ENCODE data around the gene UBE2E1.

The UBE2E1 gene

DNA sequence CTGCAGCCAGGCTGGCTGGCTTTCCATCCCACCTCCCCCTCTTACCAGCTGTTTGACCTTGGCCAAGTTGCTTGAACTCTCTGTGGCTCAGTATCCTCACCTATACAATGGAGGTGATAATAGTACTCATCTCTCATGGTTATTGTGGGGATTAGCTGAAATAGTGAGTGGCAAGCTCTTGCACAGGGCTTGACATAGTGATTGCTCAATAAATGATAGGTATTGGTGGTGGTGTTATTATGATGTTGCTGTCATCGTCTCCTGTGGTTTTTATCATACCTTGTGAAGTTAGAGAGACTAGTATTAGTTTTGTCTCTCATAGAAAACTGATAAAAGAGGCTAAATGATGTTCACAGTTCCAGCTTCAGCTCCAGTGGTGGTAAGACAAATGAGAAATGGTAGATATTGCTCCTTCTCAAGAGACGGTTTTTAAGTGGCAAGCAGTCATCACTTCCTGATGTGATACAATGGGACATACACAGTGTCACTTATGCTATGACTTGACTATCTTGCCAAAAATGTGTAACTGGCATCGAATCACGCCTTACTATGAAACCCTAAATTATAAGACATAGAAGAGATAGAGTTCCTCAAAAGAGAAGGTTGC lies 12.1 kb upstream of the UBE2E1 start:
- H3K9me3 ChIP-seq (ENCODE audit: control insufficient read depth in 2 of 2, low read length in 2 of 2): no peaks in the 10 kb centered on the region
- H3K27me3 ChIP-seq (ENCODE audit: control insufficient read depth in 2 of 2, insufficient read depth in 2 of 2, low read length in 2 of 2): no peaks in the 10 kb centered on the region
- H3K4me1 ChIP-seq (ENCODE audit: control insufficient read depth in 2 of 2, insufficient read depth in 2 of 2, low read length in 2 of 2): no peaks in the 10 kb centered on the region
- no peak overlapping the region for H3K4me3 ChIP-seq (ENCODE audit: low read length in 2 of 2)
- H3K36me3 ChIP-seq (ENCODE audit: control insufficient read depth in 2 of 2, insufficient read depth in 2 of 2, low read length in 2 of 2): no peaks in the 10 kb centered on the region
- no peak overlapping the region for H3K27ac ChIP-seq (ENCODE audit: low read depth in 2 of 2, low read length in 2 of 2)
- no peak overlapping the region for H3K9ac ChIP-seq (ENCODE audit: low read depth in 1 of 2, low read length in 2 of 2)

DNA sequence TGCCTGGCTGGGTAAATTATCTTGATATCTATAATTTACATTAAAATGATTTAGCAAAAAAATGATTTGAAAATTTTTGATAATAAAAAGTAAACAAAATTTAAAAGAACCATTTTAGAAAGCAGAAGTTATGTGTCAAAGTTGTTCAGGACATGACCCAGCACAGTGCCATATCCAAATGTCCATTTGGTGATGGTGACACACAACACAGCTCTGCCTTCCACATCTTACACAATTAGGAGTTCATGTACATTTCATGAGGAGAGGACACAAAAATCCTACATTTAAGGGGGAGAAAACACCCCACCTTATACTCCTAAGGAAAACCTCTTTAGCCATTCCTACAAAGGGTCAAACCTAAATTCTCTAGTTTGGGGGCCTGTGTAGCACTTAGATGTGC lies 10.7 kb upstream of the UBE2E1 start:
- Histone ChIP-seq H3K36me3 (ENCODE audit: control insufficient read depth in 2 of 2, insufficient read depth in 2 of 2, low read length in 2 of 2) (no peaks in the 10 kb centered on the region), H3K9ac (ENCODE audit: low read depth in 1 of 2, low read length in 2 of 2) (no peak overlapping the region), H3K27ac (ENCODE audit: low read depth in 2 of 2, low read length in 2 of 2) (no peak overlapping the region), H3K27me3 (ENCODE audit: control insufficient read depth in 2 of 2, insufficient read depth in 2 of 2, low read length in 2 of 2) (no peaks in the 10 kb centered on the region), H3K4me1 (ENCODE audit: control insufficient read depth in 2 of 2, insufficient read depth in 2 of 2, low read length in 2 of 2) (no peaks in the 10 kb centered on the region), H3K4me3 (ENCODE audit: low read length in 2 of 2) (no peak overlapping the region), H3K9me3 (ENCODE audit: control insufficient read depth in 2 of 2, low read length in 2 of 2) (no peaks in the 10 kb centered on the region)

DNA sequence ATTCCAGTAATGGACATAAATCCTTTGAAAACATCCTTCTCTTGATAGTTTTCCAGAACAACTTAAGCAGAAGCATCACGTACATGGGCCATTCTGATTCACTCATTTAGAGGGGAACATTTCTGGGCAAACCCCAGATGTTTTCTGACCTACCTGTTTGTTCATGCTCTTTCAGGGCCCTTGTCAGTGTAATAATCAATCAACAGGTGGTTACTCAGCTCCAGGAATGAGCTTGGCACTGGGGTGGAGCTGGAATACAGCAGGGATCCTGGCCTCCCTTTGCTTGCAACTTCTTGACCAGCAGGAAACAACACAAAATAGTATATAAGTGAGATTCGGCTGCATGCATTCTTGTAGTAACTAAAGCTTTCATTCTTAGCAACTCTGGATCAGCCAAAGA lies 9.2 kb upstream of the UBE2E1 start:
- H3K27me3 ChIP-seq (ENCODE audit: control insufficient read depth in 2 of 2, insufficient read depth in 2 of 2, low read length in 2 of 2): no peaks in the 10 kb centered on the region
- H3K9me3 ChIP-seq (ENCODE audit: control insufficient read depth in 2 of 2, low read length in 2 of 2): no peaks in the 10 kb centered on the region
- H3K4me3 ChIP-seq (ENCODE audit: low read length in 2 of 2): no peak overlapping the region
- no peak overlapping the region for H3K27ac ChIP-seq (ENCODE audit: low read depth in 2 of 2, low read length in 2 of 2)
- H3K36me3 ChIP-seq (ENCODE audit: control insufficient read depth in 2 of 2, insufficient read depth in 2 of 2, low read length in 2 of 2): no peaks in the 10 kb centered on the region
- H3K9ac ChIP-seq (ENCODE audit: low read depth in 1 of 2, low read length in 2 of 2): no peak overlapping the region
- no peaks in the 10 kb centered on the region for H3K4me1 ChIP-seq (ENCODE audit: control insufficient read depth in 2 of 2, insufficient read depth in 2 of 2, low read length in 2 of 2)

DNA sequence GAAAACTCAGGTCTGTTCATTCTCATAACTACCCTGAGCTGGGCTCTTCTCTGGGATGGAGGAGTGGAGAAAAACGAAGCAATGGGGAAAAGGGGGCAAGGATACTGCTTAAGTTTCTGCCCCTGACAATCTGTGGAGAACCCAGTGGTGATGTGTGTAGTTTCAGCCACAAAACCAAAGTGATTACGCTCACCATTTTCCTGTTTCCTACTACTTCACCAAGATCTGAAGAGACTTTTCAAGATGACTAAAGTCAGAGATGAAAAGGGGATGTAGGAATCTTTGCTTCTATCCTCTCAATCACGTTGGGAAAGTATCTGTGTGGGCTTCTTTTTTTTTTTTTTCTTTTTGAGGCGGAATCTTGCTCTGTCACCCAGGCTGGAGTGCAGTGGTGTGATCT lies 8.3 kb upstream of the UBE2E1 start:
- H3K27me3 ChIP-seq (ENCODE audit: control insufficient read depth in 2 of 2, insufficient read depth in 2 of 2, low read length in 2 of 2): no peaks in the 10 kb centered on the region
- H3K4me1 ChIP-seq (ENCODE audit: control insufficient read depth in 2 of 2, insufficient read depth in 2 of 2, low read length in 2 of 2): no peaks in the 10 kb centered on the region
- H3K9ac ChIP-seq (ENCODE audit: low read depth in 1 of 2, low read length in 2 of 2): no peak overlapping the region
- H3K36me3 ChIP-seq (ENCODE audit: control insufficient read depth in 2 of 2, insufficient read depth in 2 of 2, low read length in 2 of 2): no peaks in the 10 kb centered on the region
- H3K4me3 ChIP-seq (ENCODE audit: low read length in 2 of 2): no peak overlapping the region
- no peak overlapping the region for H3K27ac ChIP-seq (ENCODE audit: low read depth in 2 of 2, low read length in 2 of 2)
- H3K9me3 ChIP-seq (ENCODE audit: control insufficient read depth in 2 of 2, low read length in 2 of 2): no peaks in the 10 kb centered on the region

DNA sequence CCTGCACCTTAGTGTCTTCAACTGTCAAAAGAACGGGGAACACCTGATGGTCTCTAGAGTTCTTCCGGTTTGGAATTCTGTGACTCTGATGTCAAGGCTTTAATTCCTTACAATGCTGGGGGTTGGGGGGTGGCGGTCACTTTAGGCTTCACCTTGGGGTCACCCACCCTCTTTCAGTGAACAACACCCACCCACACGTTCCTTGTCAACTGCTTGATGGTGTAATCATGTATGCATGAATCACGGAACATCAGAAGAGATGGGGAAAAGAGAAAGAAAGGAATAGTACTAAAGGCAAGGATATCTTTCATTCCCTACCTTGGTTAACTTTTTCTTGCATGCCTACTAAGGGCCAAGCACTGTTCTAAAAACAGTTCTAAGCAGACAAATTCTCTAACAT lies 7.3 kb upstream of the UBE2E1 start:
- H3K4me1 ChIP-seq (ENCODE audit: control insufficient read depth in 2 of 2, insufficient read depth in 2 of 2, low read length in 2 of 2): no peaks in the 10 kb centered on the region
- no peak overlapping the region for H3K27ac ChIP-seq (ENCODE audit: low read depth in 2 of 2, low read length in 2 of 2)
- no peak overlapping the region for H3K4me3 ChIP-seq (ENCODE audit: low read length in 2 of 2)
- H3K27me3 ChIP-seq (ENCODE audit: control insufficient read depth in 2 of 2, insufficient read depth in 2 of 2, low read length in 2 of 2): no peaks in the 10 kb centered on the region
- no peak overlapping the region for H3K9ac ChIP-seq (ENCODE audit: low read depth in 1 of 2, low read length in 2 of 2)
- H3K36me3 ChIP-seq (ENCODE audit: control insufficient read depth in 2 of 2, insufficient read depth in 2 of 2, low read length in 2 of 2): no peaks in the 10 kb centered on the region
- no peaks in the 10 kb centered on the region for H3K9me3 ChIP-seq (ENCODE audit: control insufficient read depth in 2 of 2, low read length in 2 of 2)

DNA sequence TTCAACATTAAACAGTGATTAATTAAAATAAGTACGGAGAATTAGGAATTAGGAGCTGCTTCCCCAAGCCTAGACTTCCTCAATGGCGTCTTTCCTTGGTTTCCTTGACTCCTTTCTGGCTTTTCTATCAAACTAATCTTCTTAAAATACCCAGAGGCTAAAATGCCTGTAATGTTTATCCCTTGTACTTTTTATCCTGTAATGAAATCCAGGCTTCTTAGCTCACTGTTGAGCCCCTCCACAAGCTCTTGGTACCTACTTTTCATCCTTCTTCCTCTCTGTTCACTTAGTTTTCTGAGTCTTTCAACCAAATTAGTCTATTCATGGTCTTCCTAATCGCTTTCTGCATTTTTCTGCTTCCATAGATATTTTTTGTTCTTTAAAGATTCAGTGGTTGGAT lies 6.9 kb upstream of the UBE2E1 start:
- no peak overlapping the region for H3K27ac ChIP-seq (ENCODE audit: low read depth in 2 of 2, low read length in 2 of 2)
- no peaks in the 10 kb centered on the region for H3K4me1 ChIP-seq (ENCODE audit: control insufficient read depth in 2 of 2, insufficient read depth in 2 of 2, low read length in 2 of 2)
- H3K4me3 ChIP-seq (ENCODE audit: low read length in 2 of 2): no peak overlapping the region
- H3K27me3 ChIP-seq (ENCODE audit: control insufficient read depth in 2 of 2, insufficient read depth in 2 of 2, low read length in 2 of 2): no peaks in the 10 kb centered on the region
- H3K9me3 ChIP-seq (ENCODE audit: control insufficient read depth in 2 of 2, low read length in 2 of 2): no peaks in the 10 kb centered on the region
- H3K9ac ChIP-seq (ENCODE audit: low read depth in 1 of 2, low read length in 2 of 2): no peak overlapping the region
- no peaks in the 10 kb centered on the region for H3K36me3 ChIP-seq (ENCODE audit: control insufficient read depth in 2 of 2, insufficient read depth in 2 of 2, low read length in 2 of 2)

DNA sequence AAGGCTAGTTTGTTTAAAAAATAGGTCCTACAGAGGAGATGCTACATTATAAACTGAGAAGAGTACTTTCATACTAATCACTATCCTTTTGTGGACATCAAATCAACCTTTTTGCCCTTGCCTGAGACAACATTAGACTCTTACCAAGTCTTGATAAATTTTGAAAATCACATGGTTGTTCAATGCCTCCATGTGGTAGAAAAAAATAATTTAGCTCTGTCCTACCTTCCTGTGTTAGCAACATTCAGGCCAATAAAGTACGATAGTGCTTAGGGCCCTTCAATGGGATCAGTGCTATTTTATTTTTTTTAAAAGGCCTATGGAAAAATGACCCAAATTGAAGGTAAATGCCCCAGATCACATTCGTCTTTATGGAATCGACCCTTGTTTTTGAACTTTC lies 5.0 kb upstream of the UBE2E1 start:
- Histone ChIP-seq H3K27me3 (ENCODE audit: control insufficient read depth in 2 of 2, insufficient read depth in 2 of 2, low read length in 2 of 2) (no peaks in the 10 kb centered on the region), H3K4me1 (ENCODE audit: control insufficient read depth in 2 of 2, insufficient read depth in 2 of 2, low read length in 2 of 2) (peaks cover 3 to 9% of the 10 kb centered on the region in 2 donors), H3K9me3 (ENCODE audit: control insufficient read depth in 2 of 2, low read length in 2 of 2) (no peaks in the 10 kb centered on the region), H3K4me3 (ENCODE audit: low read length in 2 of 2) (no peak overlapping the region), H3K36me3 (ENCODE audit: control insufficient read depth in 2 of 2, insufficient read depth in 2 of 2, low read length in 2 of 2) (no peaks in the 10 kb centered on the region), H3K27ac (ENCODE audit: low read depth in 2 of 2, low read length in 2 of 2) (no peak overlapping the region), H3K9ac (ENCODE audit: low read depth in 1 of 2, low read length in 2 of 2) (no peak overlapping the region)

DNA sequence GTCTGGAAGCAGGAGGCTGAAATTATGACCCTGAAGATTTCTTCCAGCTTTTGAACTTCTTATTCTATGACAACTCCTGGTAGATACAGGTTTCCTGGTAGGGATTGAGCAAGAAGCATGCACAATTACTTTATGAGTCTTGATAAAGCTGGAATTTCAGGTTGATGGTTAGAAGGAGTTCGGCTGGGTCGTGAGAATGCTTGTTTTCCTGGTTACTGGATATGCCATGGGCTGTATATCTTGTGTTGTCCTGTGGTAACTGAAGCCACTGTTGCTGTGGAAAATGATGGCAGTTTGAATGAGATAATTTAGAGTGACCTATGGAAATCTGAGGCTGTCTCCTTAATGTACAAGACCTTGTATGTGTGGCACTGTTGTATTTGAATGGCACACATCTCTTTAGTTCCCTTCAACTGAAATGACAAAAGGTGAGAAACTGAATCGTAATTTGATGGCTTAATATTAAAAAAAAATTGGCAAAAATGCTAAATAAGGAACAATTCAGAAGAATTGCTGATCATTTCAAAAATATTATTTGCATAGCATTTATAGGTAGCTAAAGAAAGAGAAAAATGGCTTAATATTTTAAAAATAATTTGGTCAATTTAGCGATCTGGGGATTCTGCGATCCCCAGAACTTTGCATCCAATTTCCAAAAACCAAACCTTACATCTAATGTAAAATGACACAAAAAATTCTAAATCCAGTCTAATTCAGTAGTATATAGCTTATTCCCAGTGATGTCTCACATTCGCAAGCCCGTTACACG lies 1.1 kb upstream of the UBE2E1 start:
- no peaks in the 10 kb centered on the region for H3K36me3 ChIP-seq (ENCODE audit: control insufficient read depth in 2 of 2, insufficient read depth in 2 of 2, low read length in 2 of 2)
- H3K27ac ChIP-seq (ENCODE audit: low read depth in 2 of 2, low read length in 2 of 2): peak overlapping the region in 1 of 2 donors; percentile 0
- no peaks in the 10 kb centered on the region for H3K9me3 ChIP-seq (ENCODE audit: control insufficient read depth in 2 of 2, low read length in 2 of 2)
- H3K4me1 ChIP-seq (ENCODE audit: control insufficient read depth in 2 of 2, insufficient read depth in 2 of 2, low read length in 2 of 2): peaks cover 6 to 18% of the 10 kb centered on the region in 2 donors
- H3K4me3 ChIP-seq (ENCODE audit: low read length in 2 of 2): peak overlapping the region in 1 of 2 donors; percentile 76
- H3K9ac ChIP-seq (ENCODE audit: low read depth in 1 of 2, low read length in 2 of 2): no peak overlapping the region
- no peaks in the 10 kb centered on the region for H3K27me3 ChIP-seq (ENCODE audit: control insufficient read depth in 2 of 2, insufficient read depth in 2 of 2, low read length in 2 of 2)

DNA sequence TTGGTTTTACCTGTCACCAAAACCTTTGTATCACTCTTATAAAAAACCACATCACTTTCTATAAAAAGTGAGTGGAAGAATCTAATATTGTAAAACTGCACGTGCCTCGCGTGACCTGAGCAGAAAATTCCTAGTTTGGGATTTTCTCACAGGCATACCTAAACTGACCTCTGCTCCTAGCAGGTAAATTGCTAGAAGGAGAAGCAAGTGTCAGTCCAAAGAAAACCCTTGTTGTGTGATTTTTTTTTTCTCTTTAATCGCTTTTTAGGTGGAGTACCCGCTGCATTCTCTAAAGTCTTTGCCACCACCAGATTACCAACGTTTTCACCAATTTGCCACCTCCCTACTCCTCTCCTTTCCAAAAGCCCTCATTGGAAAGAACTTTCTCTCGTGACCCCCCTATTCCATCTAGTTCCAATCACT lies 534 bp upstream of the UBE2E1 start:
- H3K36me3 ChIP-seq (ENCODE audit: control insufficient read depth in 2 of 2, insufficient read depth in 2 of 2, low read length in 2 of 2): no peaks in the 10 kb centered on the region
- H3K9me3 ChIP-seq (ENCODE audit: control insufficient read depth in 2 of 2, low read length in 2 of 2): no peaks in the 10 kb centered on the region
- peaks cover 11 to 24% of the 10 kb centered on the region in 2 donors for H3K4me1 ChIP-seq (ENCODE audit: control insufficient read depth in 2 of 2, insufficient read depth in 2 of 2, low read length in 2 of 2)
- peak overlapping the region; percentile 76 to 77 for H3K4me3 ChIP-seq (ENCODE audit: low read length in 2 of 2)
- no peaks in the 10 kb centered on the region for H3K27me3 ChIP-seq (ENCODE audit: control insufficient read depth in 2 of 2, insufficient read depth in 2 of 2, low read length in 2 of 2)
- H3K27ac ChIP-seq (ENCODE audit: low read depth in 2 of 2, low read length in 2 of 2): peak overlapping the region; percentile 32 to 70
- peak overlapping the region in 1 of 2 donors; percentile 75 for H3K9ac ChIP-seq (ENCODE audit: low read depth in 1 of 2, low read length in 2 of 2)

DNA sequence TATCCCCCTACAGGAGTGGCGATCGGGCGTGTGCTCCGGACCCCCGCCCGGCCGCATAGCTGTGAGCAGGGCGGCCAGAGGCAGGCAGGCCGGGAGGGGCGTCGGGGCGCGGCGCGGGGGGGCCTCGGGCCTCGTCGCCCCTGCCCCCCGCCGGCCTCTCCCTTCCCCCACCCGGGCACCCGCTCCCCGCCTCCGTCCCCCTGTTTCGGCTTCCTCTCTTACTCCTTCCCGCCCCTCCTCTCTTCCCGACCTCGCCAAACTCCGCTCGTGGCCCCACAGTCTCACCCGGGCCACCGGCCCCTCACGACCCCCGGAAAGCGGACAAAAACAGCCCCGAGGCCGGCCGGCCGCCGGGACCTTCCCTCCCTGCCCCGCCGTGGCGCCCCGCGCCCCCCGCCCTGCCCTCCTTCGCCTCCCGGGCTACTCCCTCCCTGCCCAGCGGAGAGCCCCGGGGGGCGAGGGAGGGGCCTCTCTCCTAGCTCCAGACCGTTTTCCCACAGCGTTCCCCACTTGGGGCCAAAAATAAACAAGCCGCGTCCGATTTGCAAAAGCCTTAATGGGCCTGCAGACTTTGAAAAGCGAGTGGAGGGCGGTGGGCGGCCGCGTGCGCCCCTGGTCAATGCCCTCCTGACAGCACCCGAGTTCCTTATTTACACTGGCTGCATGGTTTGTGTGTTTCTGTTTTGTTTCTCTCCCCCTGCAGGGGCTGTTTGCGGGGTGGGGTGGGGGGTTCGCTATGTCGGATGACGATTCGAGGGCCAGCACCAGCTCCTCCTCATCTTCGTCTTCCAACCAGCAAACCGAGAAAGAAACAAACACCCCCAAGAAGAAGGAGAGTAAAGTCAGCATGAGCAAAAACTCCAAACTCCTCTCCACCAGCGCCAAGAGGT lies 1.0 kb downstream of the UBE2E1 start:
- no peaks in the 10 kb centered on the region for H3K36me3 ChIP-seq (ENCODE audit: control insufficient read depth in 2 of 2, insufficient read depth in 2 of 2, low read length in 2 of 2)
- H3K9me3 ChIP-seq (ENCODE audit: control insufficient read depth in 2 of 2, low read length in 2 of 2): no peaks in the 10 kb centered on the region
- peak overlapping the region; percentile 76 to 77 for H3K4me3 ChIP-seq (ENCODE audit: low read length in 2 of 2)
- H3K27ac ChIP-seq (ENCODE audit: low read depth in 2 of 2, low read length in 2 of 2): peak overlapping the region; percentile 61 to 72
- H3K27me3 ChIP-seq (ENCODE audit: control insufficient read depth in 2 of 2, insufficient read depth in 2 of 2, low read length in 2 of 2): no peaks in the 10 kb centered on the region
- peak overlapping the region; percentile 56 to 75 for H3K9ac ChIP-seq (ENCODE audit: low read depth in 1 of 2, low read length in 2 of 2)
- H3K4me1 ChIP-seq (ENCODE audit: control insufficient read depth in 2 of 2, insufficient read depth in 2 of 2, low read length in 2 of 2): peaks cover 20 to 31% of the 10 kb centered on the region in 2 donors
